GM21723 (cell line): Measurements from ENCODE around the gene VEGFB.

Source experiments
- ATAC-seq: cut with Tn5 transposase; IDR thresholded peaks from one replicate; pipeline ENCODE4 v1.9.1; 2021; ENCODE audit warnings: mild to moderate bottlenecking, moderate library complexity; ENCODE audit not compliant: unreplicated experiment

The VEGFB gene

DNA sequence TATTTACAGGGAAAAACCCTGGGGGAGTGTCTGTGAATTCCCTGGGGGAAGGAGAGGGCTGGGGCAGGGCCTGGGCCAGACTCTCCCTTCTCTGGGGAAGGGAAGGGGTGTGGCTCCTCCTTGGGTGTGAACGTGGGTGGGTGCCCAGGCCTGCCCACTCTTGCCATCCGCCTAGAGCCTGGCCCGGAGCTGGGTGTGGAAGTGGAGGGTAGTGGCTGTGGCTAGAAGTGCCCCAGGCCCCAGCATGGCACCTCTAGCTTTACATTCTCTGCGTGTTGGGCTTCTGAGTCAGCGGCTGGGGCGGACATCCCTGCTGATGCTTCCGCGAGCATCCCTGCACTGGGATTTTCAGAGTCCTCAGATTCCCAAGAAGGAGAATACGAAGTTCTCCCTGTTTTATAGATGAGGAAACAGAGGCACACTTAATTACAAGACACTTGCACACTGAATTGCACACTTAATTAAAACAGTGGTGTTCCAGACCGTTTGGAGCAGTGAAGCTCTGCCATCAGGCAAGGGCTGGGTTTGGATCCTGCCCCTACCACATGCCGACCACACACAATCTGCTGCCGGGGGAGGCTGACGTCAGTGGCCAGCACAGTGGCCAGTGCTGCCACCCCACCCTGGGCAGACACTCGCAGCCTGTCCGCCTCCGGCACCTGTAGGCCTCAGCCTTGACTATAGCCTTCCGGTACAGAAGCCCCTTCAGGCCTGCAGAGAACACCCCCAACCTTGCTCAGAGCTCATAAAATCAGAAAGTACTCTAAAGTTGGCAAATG lies 42.5 kb downstream of the VEGFB start:
- ATAC-seq, result no peak

DNA sequence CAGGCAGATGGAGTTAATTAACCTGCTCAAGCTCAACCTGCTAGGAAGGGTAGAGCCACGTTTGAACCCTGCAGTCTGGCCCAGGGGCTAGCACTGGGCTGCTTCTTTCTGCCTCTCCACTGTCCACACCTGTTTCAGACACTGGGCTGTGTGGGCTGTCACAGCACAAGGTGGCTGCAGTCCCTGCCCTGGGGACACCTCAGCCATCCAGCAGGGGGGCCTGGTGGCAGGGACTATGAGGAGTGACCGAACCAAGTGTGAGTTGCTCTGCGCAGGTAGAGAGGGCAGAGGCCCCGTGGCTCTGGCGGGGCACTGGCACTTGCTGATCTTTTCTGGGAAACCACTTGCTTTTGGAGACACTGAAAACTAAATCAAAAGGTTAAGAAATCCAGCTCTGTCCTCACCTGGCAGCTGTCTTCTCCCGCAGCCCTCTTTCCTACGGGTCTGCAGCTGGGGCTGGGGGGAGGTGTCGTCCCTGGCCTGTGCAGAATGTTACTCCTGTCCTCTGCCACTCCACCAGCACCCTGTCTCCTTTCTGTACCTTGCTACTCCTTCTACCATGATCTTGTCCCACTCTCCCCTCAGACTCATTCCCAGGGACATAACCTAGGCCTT lies 44.3 kb downstream of the VEGFB start:
- ATAC-seq, result no peak

DNA sequence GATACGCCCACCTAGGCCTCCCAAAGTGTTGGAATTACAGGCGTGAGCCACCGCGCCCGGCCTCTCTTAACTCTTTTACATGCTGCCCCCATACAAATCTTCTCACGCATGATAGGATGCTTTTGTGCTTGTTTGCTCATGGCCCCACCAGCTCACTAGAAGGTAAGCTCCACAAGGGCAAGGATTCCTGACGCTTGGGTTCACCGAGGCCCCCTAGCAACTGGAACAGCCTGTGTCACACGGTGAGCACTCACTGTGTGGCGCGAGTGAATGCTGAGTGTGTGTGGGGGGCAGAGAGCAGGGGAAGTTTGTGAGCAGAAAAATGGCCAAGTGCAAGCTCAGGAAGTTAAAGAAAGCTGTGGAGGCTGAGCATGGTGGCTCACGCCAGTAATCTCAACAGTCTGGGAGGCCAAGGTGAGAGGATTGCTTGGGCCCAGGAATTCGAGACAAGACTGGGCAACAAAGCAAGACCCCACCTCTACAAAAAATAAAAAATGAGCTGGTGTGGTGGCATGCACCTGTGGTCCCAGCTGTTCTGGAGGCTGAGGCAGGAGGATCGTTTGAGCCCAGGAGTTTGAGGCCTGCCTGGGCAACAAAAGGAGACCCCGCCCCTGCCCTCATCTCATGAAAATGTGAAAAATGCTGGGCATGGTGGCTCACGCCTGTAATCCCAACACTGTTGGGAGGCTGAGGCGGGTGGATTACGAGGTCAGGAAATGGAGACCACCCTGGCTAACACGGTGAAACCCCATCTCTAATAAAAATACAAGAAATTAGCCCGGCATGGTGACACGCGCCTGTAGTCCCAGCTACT lies 47.8 kb downstream of the VEGFB start:
- no peak for ATAC-seq

DNA sequence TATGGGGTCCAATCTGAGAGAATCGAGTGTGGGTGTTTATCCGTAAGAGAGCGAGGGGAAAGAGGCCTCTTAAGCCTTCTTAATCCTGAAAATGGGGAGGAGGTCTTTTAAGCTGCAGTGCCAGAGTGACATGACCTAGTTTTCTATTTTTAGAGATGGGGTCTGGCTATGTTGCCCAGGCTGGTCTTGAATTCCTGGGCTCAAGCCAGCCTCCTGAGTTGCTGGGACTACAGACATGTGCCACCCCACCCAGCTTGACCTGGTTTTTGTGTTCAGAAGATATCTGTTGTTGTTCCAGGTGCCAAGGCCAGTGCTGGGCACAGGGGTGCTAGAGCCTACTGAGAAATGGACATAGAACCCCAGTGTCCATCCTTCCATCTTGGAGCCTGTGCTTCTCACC lies 48.7 kb downstream of the VEGFB start:
- no peak for ATAC-seq

DNA sequence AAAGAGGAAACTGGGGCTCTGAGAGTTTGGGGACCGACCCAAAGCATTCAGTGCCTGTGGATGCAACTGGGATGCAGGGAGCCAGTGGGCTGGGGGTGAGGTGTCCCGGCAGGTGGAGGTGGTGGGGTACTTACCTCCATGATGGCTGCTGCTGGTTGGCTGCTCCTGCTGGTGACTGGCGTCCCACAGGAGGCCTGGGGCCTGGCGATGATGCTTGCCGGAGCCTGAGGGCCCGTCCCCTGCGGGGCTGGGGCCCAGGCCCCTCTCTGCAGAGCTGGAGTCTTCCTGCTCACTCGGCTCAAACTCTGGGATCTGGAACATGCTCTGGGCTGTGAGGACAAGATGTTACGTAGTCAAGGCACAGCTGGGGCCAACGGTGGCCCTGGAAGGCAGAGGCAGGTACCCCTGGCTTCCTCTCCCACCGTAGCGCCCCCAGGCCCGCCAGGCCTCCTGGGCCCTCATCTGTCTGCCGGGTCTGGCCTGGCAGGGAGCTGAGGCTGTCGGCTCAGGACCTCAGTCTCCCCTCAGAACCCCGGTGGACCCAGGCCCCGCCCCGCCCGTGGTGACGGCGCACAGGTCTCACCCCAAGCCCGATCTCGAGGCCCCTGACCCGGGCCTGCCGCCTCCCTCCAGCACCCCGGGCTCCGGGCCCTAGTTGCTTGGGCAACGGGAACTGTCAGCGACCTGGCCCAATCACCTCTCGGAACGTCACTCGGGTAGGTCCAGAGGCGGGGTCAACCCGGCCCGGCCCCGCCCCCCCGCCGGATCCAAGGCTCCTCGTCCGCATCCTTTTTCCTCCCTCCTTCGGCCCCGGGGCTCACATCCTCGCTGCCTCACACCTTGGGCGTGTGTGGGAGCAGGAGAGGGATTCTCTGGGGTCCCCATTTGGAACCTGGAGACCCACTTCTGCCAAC lies 49.9 kb downstream of the VEGFB start, which contains the start of gene BAD:
BAD (minus strand) TSS at position 618 of the 914 bp plus-strand sequence; CDS start at position 321, 297 bp downstream.
- peak; percentile 72 for ATAC-seq

DNA sequence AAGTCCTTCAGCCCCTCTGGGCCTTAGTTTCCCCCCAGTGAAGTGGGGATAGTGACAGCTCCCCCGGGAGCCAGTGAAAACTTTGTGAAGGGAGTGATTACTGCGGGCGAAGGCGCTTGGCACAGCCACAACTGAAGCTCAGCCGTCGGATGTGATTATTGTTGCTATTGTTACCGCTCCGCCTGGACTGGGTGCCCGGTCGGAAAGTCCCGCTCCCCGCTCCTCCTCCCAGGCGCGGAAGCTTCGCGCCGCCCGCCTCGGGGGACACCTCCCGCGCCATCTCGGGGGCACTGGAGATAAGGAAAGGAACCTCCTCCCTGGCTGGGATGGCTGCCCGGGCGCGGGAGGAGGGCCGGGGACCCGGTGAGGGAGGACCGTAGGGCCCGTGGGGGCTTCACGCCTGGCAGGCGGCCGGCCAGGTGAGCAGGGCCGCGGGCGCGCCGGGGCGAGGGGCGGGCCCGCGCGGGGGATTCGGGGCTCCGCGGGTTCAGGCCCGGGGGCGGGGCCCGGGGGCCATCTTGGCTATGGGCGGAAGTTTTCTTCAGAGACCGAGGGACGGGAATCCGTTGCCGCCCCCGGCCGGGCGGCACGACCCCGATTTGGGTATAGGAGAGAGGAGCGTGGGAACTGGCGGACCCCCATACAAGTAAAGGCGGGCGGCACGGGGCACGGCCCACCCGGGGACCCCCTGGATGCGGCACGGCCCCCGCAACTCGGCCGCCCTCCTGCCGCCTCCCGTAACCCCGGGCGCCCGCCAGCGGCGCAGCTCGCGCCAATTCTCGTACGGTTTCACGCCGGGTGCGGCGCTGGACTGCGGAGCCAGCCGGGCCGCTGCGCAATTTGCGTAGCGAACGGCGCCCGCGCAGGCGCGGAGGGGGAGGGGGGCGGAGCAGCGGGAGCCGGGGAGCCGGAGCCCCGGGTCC lies 50.8 kb downstream of the VEGFB start, which contains the start of gene GPR137:
GPR137 (plus strand) TSS at position 887 of the 923 bp plus-strand sequence. CDS start 677 bp downstream, outside the sequence.
- ATAC-seq, result peak; percentile 65

DNA sequence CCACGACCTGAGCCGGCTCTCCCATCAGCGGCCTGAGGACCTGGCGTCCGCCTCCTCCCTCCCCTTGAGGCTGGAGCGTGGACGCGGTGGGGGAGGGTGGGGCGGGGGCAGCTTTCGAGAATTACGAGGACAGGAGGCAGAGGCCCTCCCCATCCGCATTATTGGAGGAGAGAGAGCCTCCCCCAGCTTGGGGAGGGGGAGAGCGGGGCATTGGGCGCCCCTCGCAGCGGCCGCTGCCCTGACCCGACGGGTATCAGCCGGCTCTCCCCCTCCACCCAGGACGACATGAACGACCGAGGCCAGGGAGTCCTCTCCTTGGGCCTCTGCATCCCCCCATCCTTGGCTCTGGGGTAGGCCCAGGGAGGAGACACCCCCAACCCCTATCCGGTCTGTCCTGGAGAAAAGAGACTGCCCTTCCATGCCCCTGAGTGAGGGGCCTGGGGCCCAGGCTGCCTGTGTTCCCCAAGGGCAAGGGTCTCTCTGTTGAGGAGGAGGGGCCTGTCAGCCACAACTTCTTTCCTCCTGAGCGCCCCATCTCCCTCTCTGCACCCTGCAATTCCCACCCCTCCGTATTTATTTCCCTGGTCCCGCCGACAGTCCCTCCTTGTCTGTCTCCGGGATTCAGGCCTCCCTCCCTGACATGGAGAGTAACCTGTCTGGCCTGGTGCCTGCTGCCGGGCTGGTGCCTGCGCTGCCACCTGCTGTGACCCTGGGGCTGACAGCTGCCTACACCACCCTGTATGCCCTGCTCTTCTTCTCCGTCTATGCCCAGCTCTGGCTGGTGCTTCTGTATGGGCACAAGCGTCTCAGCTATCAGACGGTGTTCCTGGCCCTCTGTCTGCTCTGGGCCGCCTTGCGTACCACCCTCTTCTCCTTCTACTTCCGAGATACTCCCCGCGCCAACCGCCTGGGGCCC lies 51.8 kb downstream of the VEGFB start:
- ATAC-seq, result no peak

DNA sequence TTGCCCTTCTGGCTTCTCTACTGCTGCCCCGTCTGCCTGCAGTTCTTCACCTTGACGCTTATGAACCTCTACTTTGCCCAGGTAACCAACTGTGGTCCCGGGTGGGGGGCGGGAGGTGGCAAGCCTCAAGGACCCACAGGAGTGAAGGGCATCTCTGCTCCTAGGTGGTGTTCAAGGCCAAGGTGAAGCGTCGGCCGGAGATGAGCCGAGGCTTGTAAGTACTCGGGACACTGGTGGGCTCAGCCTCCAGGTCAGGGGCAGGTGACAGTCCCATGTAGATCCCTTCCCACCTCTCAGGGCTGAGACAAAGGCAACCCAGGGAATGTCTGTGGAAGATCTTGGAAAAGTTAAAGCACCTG lies 52.4 kb downstream of the VEGFB start:
- ATAC-seq, result no peak

DNA sequence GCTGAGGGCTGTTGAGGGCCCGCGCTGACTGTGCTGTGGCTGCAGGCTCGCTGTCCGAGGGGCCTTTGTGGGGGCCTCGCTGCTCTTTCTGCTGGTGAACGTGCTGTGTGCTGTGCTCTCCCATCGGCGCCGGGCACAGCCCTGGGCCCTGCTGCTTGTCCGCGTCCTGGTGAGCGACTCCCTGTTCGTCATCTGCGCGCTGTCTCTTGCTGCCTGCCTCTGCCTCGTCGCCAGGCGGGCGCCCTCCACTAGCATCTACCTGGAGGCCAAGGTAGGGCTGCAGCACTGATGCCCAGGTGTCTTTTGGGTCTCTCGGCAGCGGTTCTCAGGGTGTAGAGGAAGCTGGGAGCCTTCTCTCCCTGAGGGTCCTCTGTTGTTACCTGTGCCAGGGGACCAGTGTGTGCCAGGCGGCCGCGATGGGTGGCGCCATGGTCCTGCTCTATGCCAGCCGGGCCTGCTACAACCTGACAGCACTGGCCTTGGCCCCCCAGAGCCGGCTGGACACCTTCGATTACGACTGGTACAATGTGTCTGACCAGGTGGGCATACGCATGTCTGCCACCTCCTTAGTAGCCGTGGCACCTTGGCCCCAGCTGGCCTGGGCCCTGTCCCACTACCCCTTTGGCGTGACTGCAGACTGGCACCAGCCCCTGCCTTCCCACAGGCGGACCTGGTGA lies 53.4 kb downstream of the VEGFB start:
- no peak for ATAC-seq

DNA sequence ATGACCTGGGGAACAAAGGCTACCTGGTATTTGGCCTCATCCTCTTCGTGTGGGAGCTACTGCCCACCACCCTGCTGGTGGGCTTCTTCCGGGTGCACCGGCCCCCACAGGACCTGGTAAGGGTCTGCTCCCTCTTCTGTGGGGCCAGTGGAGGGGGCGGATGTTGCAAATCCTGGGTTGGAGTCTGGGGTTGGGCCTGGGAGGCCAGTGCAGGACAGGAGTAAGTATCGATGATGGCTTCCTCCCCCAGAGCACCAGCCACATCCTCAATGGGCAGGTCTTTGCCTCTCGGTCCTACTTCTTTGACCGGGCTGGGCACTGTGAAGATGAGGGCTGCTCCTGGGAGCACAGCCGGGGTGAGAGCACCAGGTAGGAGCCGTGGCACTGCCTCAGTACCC lies 54.0 kb downstream of the VEGFB start:
- no peak for ATAC-seq
